GM21515 (cell line): ENCODE data around the gene MBNL2.

ENCODE experiments used
- ATAC-seq: cut with Tn5 transposase; IDR thresholded peaks from one replicate; pipeline ENCODE4 v1.9.1; 2021; ENCODE audit not compliant: unreplicated experiment

The MBNL2 gene

GRCh38 chr13:97403893-97404750 lies 182.0 kb downstream of the MBNL2 start:
- no peak for ATAC-seq

GRCh38 chr13:97407540-97407939 lies 185.4 kb downstream of the MBNL2 start:
- no peak for ATAC-seq

GRCh38 chr13:97408938-97409337 lies 186.8 kb downstream of the MBNL2 start:
- ATAC-seq, result no peak

- ATAC-seq, result no peak
Observed at GRCh38 chr13:97411984-97412383, 189.9 kb downstream of the MBNL2 start.

- ATAC-seq, result no peak
Observed at GRCh38 chr13:97413694-97414093, 191.6 kb downstream of the MBNL2 start.

GRCh38 chr13:97414392-97414791 lies 192.3 kb downstream of the MBNL2 start:
- no peak for ATAC-seq

GRCh38 chr13:97417698-97418097 lies 195.6 kb downstream of the MBNL2 start:
- no peak for ATAC-seq

- no peak for ATAC-seq
Observed at GRCh38 chr13:97422118-97423054, 200.3 kb downstream of the MBNL2 start.

- ATAC-seq, result no peak
Observed at GRCh38 chr13:97423300-97424045, 201.3 kb downstream of the MBNL2 start.

- no peak for ATAC-seq
Observed at GRCh38 chr13:97425590-97425989, 203.5 kb downstream of the MBNL2 start.

GRCh38 chr13:97426695-97427094 lies 204.6 kb downstream of the MBNL2 start:
- ATAC-seq, result no peak

GRCh38 chr13:97429681-97430081 lies 207.5 kb downstream of the MBNL2 start:
- ATAC-seq, result no peak

- no peak for ATAC-seq
Observed at GRCh38 chr13:97430296-97430695, 208.2 kb downstream of the MBNL2 start.

- ATAC-seq, result no peak
Observed at GRCh38 chr13:97431171-97431764, 209.1 kb downstream of the MBNL2 start.

GRCh38 chr13:97432232-97432916 lies 210.2 kb downstream of the MBNL2 start:
- no peak for ATAC-seq

GRCh38 chr13:97432917-97433726 lies 211.0 kb downstream of the MBNL2 start:
- ATAC-seq, result peak; percentile 77

GRCh38 chr13:97433727-97434396 lies 211.7 kb downstream of the MBNL2 start, which contains the start of gene RAP2A:
Gene RAP2A, plus strand, starts transcription at chr13:97434169. Its CDS starts 302 bp downstream, at chr13:97434471.
- ATAC-seq, result peak; percentile 42

- ATAC-seq, result peak; percentile 1
Observed at GRCh38 chr13:97434397-97435201, 212.5 kb downstream of the MBNL2 start.
